K562 (cell line): ENCODE results near the gene PRR19. TPM values are rescaled to one million over a fixed set of nuclear protein-coding genes. Genes with fewer than 3 reads are reported as not detected.
A peak's percentile ranks its signal among the peaks of the same experiment; 100 is the strongest.

Source experiments
- ARID3A ChIP-seq: IDR thresholded peaks from 2 replicates; pipeline ENCODE4 v1.6.1; 2012; ENCODE audit warnings: low read depth, low read length, improper control_type of control experiment, borderline replicate concordance
- MLLT1 ChIP-seq, 2 experiments: fragments of 450-650 bp; IDR thresholded peaks; 2 replicates each; pipeline ENCODE4 v1.6.1; 2016
- POLR2G ChIP-seq: fragments of 200-400 bp; formaldehyde crosslinking; IDR thresholded peaks from 2 replicates; pipeline ENCODE4 v1.6.1; 2017; ENCODE audit warnings: low read depth, mild to moderate bottlenecking, antibody characterized with exemption, low read length, moderate library complexity
- SAP30 ChIP-seq: fragments of 200-600 bp; sonication (generic); IDR thresholded peaks from 2 replicates; pipeline ENCODE4 v1.6.1; 2012; ENCODE audit warnings: borderline replicate concordance, low read depth, mild to moderate bottlenecking, moderate library complexity, low read length, control low read depth, inconsistent platforms; ENCODE audit not compliant: insufficient read depth, poor library complexity, severe bottlenecking
- WHSC1 ChIP-seq: IDR thresholded peaks from one replicate; pipeline ENCODE4 v1.6.1; 2012; ENCODE audit warnings: low read length, control low read depth, inconsistent platforms
- ZBTB33 ChIP-seq: sonication (generic); formaldehyde crosslinking; IDR thresholded peaks from 2 replicates; pipeline ENCODE4 v1.8.1; 2023; ENCODE audit warnings: mild to moderate bottlenecking, missing genetic modification reagents
- ZFP91 ChIP-seq: sonication (generic); formaldehyde crosslinking; IDR thresholded peaks from 2 replicates; pipeline ENCODE4 v1.8.0; 2022; ENCODE audit warnings: mild to moderate bottlenecking, missing genetic modification reagents
- ZNF23 ChIP-seq: fragments of 250-450 bp; sonication (Bioruptor Pico); IDR thresholded peaks from 2 replicates; pipeline ENCODE4 v1.4.0; 2020; ENCODE audit warnings: mild to moderate bottlenecking
- polyA plus RNA-seq, 8 experiments: library from polyadenylated mRNA; depleted of rRNA in 4 of 8; stranded (reverse) in 5 of 8; unstranded in 3 of 8; fragments of >200 nt; fragmentation: Nextera tagmentation in 2 of 8; fragmentation: Illumina TruSeq in 1 of 8; extraction: Ambion mirVana in 2 of 8; extraction: Trizol in 1 of 8; gene quantifications; 2 replicates each; pipeline versions ENCODE4 v1.2.1 to v1.2.3, GENCODE V29; 2011 to 2014; ENCODE audit warnings: inconsistent platforms in 1 of 8, missing spikeins in 1 of 8
- total RNA-seq, 7 experiments: library from RNA; depleted of rRNA in 6 of 7; stranded (reverse); fragments of >200 nt in 6 of 7; fragmentation: Illumina TruSeq in 2 of 7; extraction: Trizol in 2 of 7; gene quantifications; 2 replicates each; pipeline versions ENCODE4 v1.2.1 to v1.2.3, GENCODE V29; 2011 to 2021; ENCODE audit warnings: low replicate concordance in 1 of 7

The PRR19 gene
- total and polyA plus RNA-seq, 9 of the 15 experiments (the other 6 are each of a cell fraction or from before 2014, with no cell fraction given): 0.10 to 1.6 (median 0.54) TPM

- TF ChIP-seq ZBTB33 (CRISPR knock-in tag) (0 out of 2 replicates have a peak, but pooled peaks have one; percentile 46), ZFP91 (peak; percentile 98), SAP30 (peak; percentile 73), MLLT1 (IDR thresholded peaks at IDR 0.05) (no peak), POLR2G (0 out of 2 replicates have a peak, but pooled peaks have one; percentile 27), WHSC1 (no peak), ARID3A (no peak), ZNF23 (CRISPR knock-in tag) (no peak)
Observed at GRCh38 chr19:42313096-42313839, 11.3 kb downstream of the PRR19 start, which contains the start of gene TMEM145 (continued).
